LNCAP (cell line): ENCODE measurements around the gene PTP4A2.

Experiments used
- TF ChIP-seq, protein P1 (sequence below): fragments of 450-650 bp; IDR thresholded peaks from 2 replicates; pipeline ENCODE4 v1.5.1; 2017; ENCODE audit warnings: mild to moderate bottlenecking

Gene PTP4A2

GRCh38 chr1:31862071-31862470 is 76.1 kb downstream of the PTP4A2 start:
- TF ChIP-seq, protein P1, sequence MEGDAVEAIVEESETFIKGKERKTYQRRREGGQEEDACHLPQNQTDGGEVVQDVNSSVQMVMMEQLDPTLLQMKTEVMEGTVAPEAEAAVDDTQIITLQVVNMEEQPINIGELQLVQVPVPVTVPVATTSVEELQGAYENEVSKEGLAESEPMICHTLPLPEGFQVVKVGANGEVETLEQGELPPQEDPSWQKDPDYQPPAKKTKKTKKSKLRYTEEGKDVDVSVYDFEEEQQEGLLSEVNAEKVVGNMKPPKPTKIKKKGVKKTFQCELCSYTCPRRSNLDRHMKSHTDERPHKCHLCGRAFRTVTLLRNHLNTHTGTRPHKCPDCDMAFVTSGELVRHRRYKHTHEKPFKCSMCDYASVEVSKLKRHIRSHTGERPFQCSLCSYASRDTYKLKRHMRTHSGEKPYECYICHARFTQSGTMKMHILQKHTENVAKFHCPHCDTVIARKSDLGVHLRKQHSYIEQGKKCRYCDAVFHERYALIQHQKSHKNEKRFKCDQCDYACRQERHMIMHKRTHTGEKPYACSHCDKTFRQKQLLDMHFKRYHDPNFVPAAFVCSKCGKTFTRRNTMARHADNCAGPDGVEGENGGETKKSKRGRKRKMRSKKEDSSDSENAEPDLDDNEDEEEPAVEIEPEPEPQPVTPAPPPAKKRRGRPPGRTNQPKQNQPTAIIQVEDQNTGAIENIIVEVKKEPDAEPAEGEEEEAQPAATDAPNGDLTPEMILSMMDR = no peak

GRCh38 chr1:31861346-31861745 is 76.8 kb downstream of the PTP4A2 start:
- TF ChIP-seq, protein P1 = no peak

DNA sequence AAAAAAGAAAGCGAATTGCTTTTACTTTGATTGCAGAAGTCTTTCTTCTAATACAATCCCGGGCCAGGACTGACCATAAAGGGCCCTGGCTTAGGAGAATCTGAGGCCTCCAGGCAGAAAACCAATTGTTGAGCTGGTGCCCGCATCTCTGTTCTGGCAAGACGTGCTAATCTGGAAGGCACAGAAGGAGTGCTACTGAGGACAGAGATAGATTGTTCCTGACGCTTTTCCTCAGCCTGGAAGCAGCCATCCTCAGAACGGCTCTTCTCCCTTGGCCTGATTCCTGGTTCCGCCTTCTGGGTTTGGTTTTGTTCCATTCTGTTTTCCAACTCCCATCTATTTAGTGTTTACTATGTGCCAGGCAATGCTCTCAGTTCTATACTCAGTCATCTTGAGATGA is 77.6 kb downstream of the PTP4A2 start:
- TF ChIP-seq, protein P1 = no peak

- TF ChIP-seq, protein P1 = no peak
These were observed 78.4 kb downstream of the PTP4A2 start for GRCh38 chr1:31859719-31860118.

GRCh38 chr1:31859044-31859443 is 79.1 kb downstream of the PTP4A2 start:
- TF ChIP-seq, protein P1 = no peak

DNA sequence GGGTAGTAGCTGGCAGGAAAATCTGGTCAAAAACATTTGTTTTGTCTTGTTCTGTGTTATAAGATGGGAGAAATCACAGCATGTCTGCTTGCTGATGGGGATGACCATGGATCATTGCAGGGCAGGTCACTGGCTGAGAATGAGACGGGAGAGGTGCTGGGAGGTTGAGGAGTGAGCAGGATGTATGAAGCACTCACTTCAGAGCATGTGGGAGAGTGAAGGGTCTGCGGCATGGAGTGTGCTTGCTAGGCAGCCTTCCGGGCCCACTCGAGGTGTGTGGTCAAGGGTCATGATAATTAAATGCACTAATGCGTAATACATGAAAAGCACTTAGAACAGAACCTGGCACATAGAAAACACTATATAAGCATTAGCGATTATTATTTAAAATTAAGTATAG is 80.3 kb downstream of the PTP4A2 start:
- TF ChIP-seq, protein P1 = no peak
